ENCODE measurements around the gene TARS3. TPM values are rescaled to one million over a fixed set of nuclear protein-coding genes. Genes with fewer than 3 reads are reported as not detected.

Gene TARS3
- total and polyA plus RNA-seq, 12 donors: 8.1 to 42.5 (median 33.8) TPM

- DNase-seq (no peak), ATAC-seq (peak in 1 of 8 donors; percentile 1)
- intact Hi-C loops (cut with DNase I): no loop called here
- H3K27me3 ChIP-seq: no peaks in the 10 kb centered on the region
- TF ChIP-seq CTCF (IDR thresholded peaks at IDR 0.05): no peak
- H3K27ac ChIP-seq: peak overlapping the region in 4 of 10 donors; percentile 64 to 94 (median 89)
- peaks cover 0 to 5% (median 0%) of the 10 kb centered on the region in 11 donors for H3K9me3 ChIP-seq
- peak overlapping the region in 3 of 10 donors; percentile 80 to 92 (median 85) for H3K4me3 ChIP-seq
- H3K36me3 ChIP-seq: peaks cover 0 to 25% (median 15%) of the 10 kb centered on the region in 9 donors
- H3K4me1 ChIP-seq: peaks cover 0 to 18% (median 10%) of the 10 kb centered on the region in 9 donors
- 81 to 87% methylated on average over 2 of the region's 2 CpGs for WGBS, 2 donors
Observed at GRCh38 chr15:101725073-101725472, 800 bp upstream of the TARS3 start.

DNA sequence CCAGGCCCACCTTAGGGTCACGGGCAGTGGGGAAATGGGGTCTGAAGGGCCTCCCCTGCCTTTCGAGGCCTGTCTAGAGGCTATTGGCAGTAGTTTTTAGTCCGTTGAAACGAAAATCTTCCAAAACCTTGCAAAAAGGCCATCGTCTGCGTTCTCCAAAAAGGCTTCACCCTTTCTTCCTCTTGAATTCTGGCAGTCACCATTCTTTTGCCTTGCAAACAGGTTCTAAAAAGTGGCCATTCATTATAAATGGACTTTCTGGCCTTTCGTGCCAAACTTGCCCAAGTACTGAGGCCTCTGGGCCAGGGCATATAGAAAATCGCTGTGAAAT, 367 bp upstream of the TARS3 start:
- intact Hi-C loops (cut with DNase I): loop anchor here in 1 of 10 donors (5.0 kb wide), 1 partner anchor 67 kb away; no protein-coding TSS in a partner anchor
- WGBS, 2 donors: 25 to 26% methylated on average over 8 of the region's 8 CpGs

DNA sequence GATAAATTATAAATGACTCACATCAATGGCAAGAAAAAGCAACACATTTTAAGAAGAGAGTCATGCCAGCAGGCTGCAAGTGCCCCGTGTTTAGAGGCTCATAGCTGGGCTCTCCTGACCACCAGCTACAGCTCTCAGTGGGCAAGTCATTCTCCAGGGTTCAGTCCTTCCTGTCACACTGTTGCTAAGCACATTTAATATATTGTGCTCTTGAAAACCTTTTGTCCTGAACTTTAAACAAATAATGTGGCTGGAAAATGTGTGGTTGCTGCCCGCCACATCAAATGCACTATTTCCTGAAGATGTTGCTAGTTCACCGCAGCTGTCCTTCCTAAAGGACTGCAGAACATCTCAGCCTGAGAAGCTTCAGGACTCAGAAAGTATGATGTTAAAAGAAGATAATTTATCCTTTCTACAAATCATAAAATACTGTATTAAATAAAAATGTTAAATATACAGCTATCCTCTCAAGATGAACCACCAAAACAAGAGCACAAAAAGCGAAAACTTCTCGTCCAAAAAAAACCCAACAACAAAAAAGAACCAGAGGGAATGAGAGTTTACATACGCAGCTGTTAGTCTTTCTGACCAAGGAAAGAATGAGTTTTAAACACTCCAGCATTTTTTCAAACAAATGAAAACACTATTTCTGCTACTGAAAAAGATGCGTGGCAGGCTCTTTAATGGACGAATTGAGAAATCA, 951 bp downstream of the TARS3 start:
- H3K4me3 ChIP-seq: peak overlapping the region; percentile 45 to 94 (median 86)

More for the DNA sequence above, 367 bp upstream of the TARS3 start:
- Histone ChIP-seq H3K4me3 (peak overlapping the region in 9 of 10 donors; percentile 58 to 94 (median 86)), H3K27me3 (no peaks in the 10 kb centered on the region), H3K9me3 (peaks cover 0 to 5% (median 0%) of the 10 kb centered on the region in 11 donors), H3K4me1 (peaks cover 0 to 18% (median 10%) of the 10 kb centered on the region in 9 donors), H3K27ac (peak overlapping the region in 8 of 10 donors; percentile 14 to 94 (median 88)), H3K36me3 (peaks cover 0 to 30% (median 19%) of the 10 kb centered on the region in 9 donors)
- TF ChIP-seq CTCF (IDR thresholded peaks at IDR 0.05): no peak
- ATAC-seq: peak in 3 of 8 donors; percentile 3 to 20 (median 4)
- no peak for DNase-seq

More for the DNA sequence above, 951 bp downstream of the TARS3 start:
- TF ChIP-seq CTCF (IDR thresholded peaks at IDR 0.05): no peak
- peaks cover 0 to 18% (median 10%) of the 10 kb centered on the region in 9 donors for H3K4me1 ChIP-seq
- H3K27me3 ChIP-seq: no peaks in the 10 kb centered on the region
- ATAC-seq: no peak
- H3K27ac ChIP-seq: peak overlapping the region in 8 of 10 donors; percentile 88 to 94 (median 92)
- peaks cover 0 to 5% (median 0%) of the 10 kb centered on the region in 11 donors for H3K9me3 ChIP-seq
- peaks cover 0 to 43% (median 22%) of the 10 kb centered on the region in 9 donors for H3K36me3 ChIP-seq
- intact Hi-C loops (cut with DNase I): loop anchor here in 1 of 10 donors (5.0 kb wide), 1 partner anchor 66 kb away; no protein-coding TSS in a partner anchor
- WGBS, 2 donors: 15% methylated on average over 8 of the region's 8 CpGs
- DNase-seq: no peak
